WTC11 (cell line): Measurements from ENCODE around the gene GALNT18.

Experiments
- CREM ChIP-seq: sonication (generic); formaldehyde crosslinking; IDR thresholded peaks from 2 replicates; pipeline ENCODE4 v1.8.1; 2022; ENCODE audit warnings: mild to moderate bottlenecking, missing genetic modification reagents, moderate library complexity
- CTCF ChIP-seq: fragments of 200-600 bp; IDR thresholded peaks from 2 replicates; pipeline ENCODE4 v1.8.0; 2022; ENCODE audit warnings: antibody characterized with exemption
- FOXK1 ChIP-seq: sonication (generic); formaldehyde crosslinking; IDR thresholded peaks from 2 replicates; pipeline ENCODE4 v1.8.0; 2022; ENCODE audit warnings: mild to moderate bottlenecking, moderate library complexity, missing genetic modification reagents
- RELA ChIP-seq: sonication (generic); formaldehyde crosslinking; IDR thresholded peaks from 2 replicates; pipeline ENCODE4 v1.8.1; 2022; ENCODE audit warnings: missing genetic modification reagents, mild to moderate bottlenecking, borderline replicate concordance
- TF ChIP-seq, protein P1 (sequence below): fragments of 250-450 bp; sonication (Bioruptor Pico); conservative IDR thresholded peaks from 2 replicates; pipeline ENCODE4 v1.9.0; 2021; ENCODE audit warnings: mild to moderate bottlenecking

GRCh38 chr11:11230087-11230486, 391.7 kb downstream of the GALNT18 start:
- TF ChIP-seq FOXK1 (CRISPR knock-in tag) (no peak), CTCF (no peak), CREM (CRISPR knock-in tag) (no peak), RELA (no peak)
- TF ChIP-seq, protein P1, sequence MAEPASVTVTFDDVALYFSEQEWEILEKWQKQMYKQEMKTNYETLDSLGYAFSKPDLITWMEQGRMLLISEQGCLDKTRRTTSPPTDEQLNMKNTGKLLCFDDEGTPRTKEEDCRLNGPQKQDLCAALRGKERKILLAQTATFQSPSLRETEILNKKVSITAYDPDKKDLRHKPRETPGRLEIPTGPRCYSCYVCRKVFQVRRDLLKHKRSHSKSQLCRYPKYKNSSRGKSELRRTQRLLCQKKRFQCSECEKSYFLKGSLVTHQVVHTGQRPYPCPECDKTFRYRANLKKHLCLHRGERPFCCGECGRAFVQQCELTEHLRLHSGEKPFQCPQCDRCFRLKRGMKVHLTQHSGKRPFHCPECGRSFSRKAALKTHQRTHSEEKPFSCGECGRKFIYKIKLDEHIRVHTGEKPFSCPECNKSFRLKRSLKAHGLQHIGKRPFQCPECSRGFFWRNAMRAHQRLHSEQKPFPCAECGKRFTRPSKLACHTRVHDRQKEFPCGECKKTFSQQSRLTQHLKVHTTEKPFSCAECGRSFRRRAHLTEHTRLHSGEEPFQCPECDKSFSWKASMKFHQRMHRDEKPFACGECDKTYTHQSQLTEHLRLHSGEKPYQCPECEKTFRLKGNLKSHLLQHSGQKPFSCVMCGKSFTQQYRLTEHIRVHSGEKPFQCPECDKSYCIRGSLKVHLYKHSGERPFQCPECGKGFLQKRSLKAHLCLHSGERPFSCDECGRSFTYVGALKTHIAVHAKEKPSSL (CRISPR knock-in tag) = no peak
